DND-41 (cell line): ENCODE data around the gene CDYL2.

Source experiments
- CTCF ChIP-seq: IDR thresholded peaks from 2 replicates; pipeline ENCODE4 v1.5.1; 2012; ENCODE audit warnings: borderline replicate concordance, low read length, moderate library complexity, mild to moderate bottlenecking; ENCODE audit not compliant: poor library complexity, severe bottlenecking; ENCODE audit errors: extremely low read depth
- EZH2 ChIP-seq: IDR thresholded peaks from 3 replicates; pipeline ENCODE4 v1.6.1; 2012; ENCODE audit warnings: borderline replicate concordance, low read depth, mild to moderate bottlenecking, moderate library complexity, low read length, inconsistent platforms; ENCODE audit not compliant: severe bottlenecking

- TF ChIP-seq CTCF, result no peak
- no peak for TF ChIP-seq EZH2
Observed at GRCh38 chr16:80552277-80552676, 252.1 kb downstream of the CDYL2 start.
